GM12892 (cell line): ENCODE measurements around the gene OAS2.

Experiments
- POLR2A ChIP-seq: IDR thresholded peaks from 2 replicates; pipeline ENCODE4 v1.6.1; 2011; ENCODE audit warnings: low read depth, low read length, control low read depth
- POLR2AphosphoS5 ChIP-seq: IDR thresholded peaks from 2 replicates; pipeline ENCODE4 v1.6.1; 2011; ENCODE audit warnings: low read depth, low read length, control low read depth
- TAF1 ChIP-seq: IDR thresholded peaks from 2 replicates; pipeline ENCODE4 v1.6.1; 2011; ENCODE audit warnings: low read depth, mild to moderate bottlenecking, control low read depth, low read length, borderline replicate concordance

- TF ChIP-seq POLR2AphosphoS5: no peak
- no peak for TF ChIP-seq TAF1
- no peak for TF ChIP-seq POLR2A
Observed at GRCh38 chr12:112933129-112933505, 45.2 kb upstream of the OAS2 start.
